Hepatocyte (in vitro differentiated cells): ENCODE data around the gene SLC22A12. TPM values are rescaled to one million over a fixed set of nuclear protein-coding genes. Genes with fewer than 3 reads are reported as not detected.

Experiments
- DNase-seq: peaks from one replicate; pipeline ENCODE4 v3.0.0-alpha.2; 2016; ENCODE audit warnings: low spot score
- H2AFZ ChIP-seq: fragments of 200-600 bp; sonication (generic); 2 replicates; pipeline ENCODE4 v1.6.0; 2016; ENCODE audit warnings: antibody characterized with exemption, mild to moderate bottlenecking
- H3K27ac ChIP-seq: fragments of 200-600 bp; sonication (generic); 2 replicates; pipeline ENCODE4 v1.5.1; 2016; ENCODE audit warnings: mild to moderate bottlenecking
- H3K27me3 ChIP-seq: fragments of 200-600 bp; sonication (generic); 2 replicates; pipeline ENCODE4 v1.6.1; 2016
- H3K36me3 ChIP-seq: fragments of 200-600 bp; sonication (generic); replicated peaks from 2 replicates; pipeline ENCODE4 v1.5.1; 2016; ENCODE audit warnings: low read depth; ENCODE audit not compliant: insufficient read depth
- H3K4me1 ChIP-seq: fragments of 200-600 bp; sonication (generic); 2 replicates; pipeline ENCODE4 v1.5.1; 2016; ENCODE audit warnings: mild to moderate bottlenecking, moderate library complexity; ENCODE audit not compliant: insufficient read depth
- H3K4me2 ChIP-seq: fragments of 200-600 bp; sonication (generic); 2 replicates; pipeline ENCODE4 v1.6.0; 2016
- H3K4me3 ChIP-seq: fragments of 200-600 bp; sonication (generic); 2 replicates; pipeline ENCODE4 v1.5.1; 2016; ENCODE audit warnings: mild to moderate bottlenecking
- H3K79me2 ChIP-seq: fragments of 200-600 bp; sonication (generic); 2 replicates; pipeline ENCODE4 v1.6.0; 2017; ENCODE audit warnings: mild to moderate bottlenecking
- H3K9me2 ChIP-seq: fragments of 200-600 bp; sonication (generic); replicated peaks from 2 replicates; pipeline ENCODE4 v1.6.0; 2017; ENCODE audit warnings: mild to moderate bottlenecking; ENCODE audit not compliant: insufficient read depth
- H3K9me3 ChIP-seq: fragments of 200-600 bp; sonication (generic); 2 replicates; pipeline ENCODE4 v1.5.1; 2016; ENCODE audit warnings: low read depth, mild to moderate bottlenecking
- H4K20me1 ChIP-seq: fragments of 200-600 bp; sonication (generic); 2 replicates; pipeline ENCODE4 v1.6.0; 2016; ENCODE audit warnings: mild to moderate bottlenecking; ENCODE audit not compliant: insufficient read depth, poor library complexity, severe bottlenecking
- EZH2 ChIP-seq: fragments of 200-600 bp; sonication (generic); IDR thresholded peaks from 2 replicates; pipeline ENCODE4 v1.6.1; 2016; ENCODE audit warnings: antibody characterized with exemption, mild to moderate bottlenecking, borderline replicate concordance
- EZH2phosphoT487 ChIP-seq: fragments of 200-600 bp; sonication (generic); IDR thresholded peaks from one replicate; pipeline ENCODE4 v1.6.1; 2018; ENCODE audit warnings: antibody characterized with exemption, mild to moderate bottlenecking, low read depth, moderate library complexity; ENCODE audit not compliant: unreplicated experiment, severe bottlenecking
- WGBS: methylation state at CpG from one replicate; pipeline ENCODE4 v1.1.6; 2016; ENCODE audit warnings: low lambda C conversion rate; ENCODE audit errors: missing lambda C conversion rate; 5-methylcytosine and 5-hydroxymethylcytosine counted together
- polyA plus RNA-seq: library from polyadenylated mRNA; unstranded; fragments of >200 nt; fragmentation: Nextera tagmentation; extraction: Ambion mirVana; gene quantifications from 2 replicates; pipeline ENCODE4 v1.2.1, GENCODE V29; 2016
- total RNA-seq: library from RNA; depleted of rRNA; stranded (reverse); fragments of >200 nt; gene quantifications from 2 replicates; pipeline ENCODE4 v1.2.3, GENCODE V29; 2014
- TF ChIP-seq, protein P1 (sequence below): fragments of 200-600 bp; sonication (generic); IDR thresholded peaks from 2 replicates; pipeline ENCODE4 v1.5.1; 2016; ENCODE audit warnings: antibody characterized with exemption, mild to moderate bottlenecking; ENCODE audit not compliant: poor library complexity

Gene SLC22A12
- total and polyA plus RNA-seq, 2 experiments from 2014 or later, result 0.11 TPM; not detected in 1

DNA sequence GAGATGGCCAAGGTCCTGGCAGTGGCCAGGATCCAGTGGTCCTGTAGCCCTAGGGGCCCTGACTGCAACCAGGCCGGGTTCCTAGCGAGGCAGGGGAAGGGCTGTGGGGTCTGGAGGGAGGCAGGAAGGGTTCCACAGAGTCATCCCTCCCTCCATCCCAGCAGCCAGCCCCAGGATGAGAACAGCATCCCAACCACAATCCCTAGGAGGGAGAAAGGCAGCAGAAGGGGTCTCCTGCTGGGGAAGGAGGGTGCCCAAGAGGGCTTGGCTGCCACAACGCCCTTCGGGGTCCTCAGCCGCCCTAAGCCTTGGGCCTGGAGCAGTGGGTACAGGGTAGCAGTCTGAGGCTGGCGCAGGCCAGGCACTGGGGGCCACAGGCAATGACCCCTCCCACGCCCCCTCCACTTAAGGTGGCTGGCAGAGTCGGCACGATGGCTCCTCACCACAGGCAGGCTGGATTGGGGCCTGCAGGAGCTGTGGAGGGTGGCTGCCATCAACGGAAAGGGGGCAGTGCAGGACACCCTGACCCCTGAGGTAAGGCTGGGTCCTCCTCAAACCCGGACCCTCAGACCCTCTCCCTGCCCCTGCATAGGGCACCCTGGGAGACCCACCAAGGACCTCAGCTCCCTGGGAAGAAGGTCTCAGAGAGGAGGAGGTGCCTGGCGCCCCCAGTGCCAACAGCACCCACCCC lies 7.2 kb downstream of the SLC22A12 start:
- Histone ChIP-seq H3K4me2 (no peak overlapping the region), H3K27me3 (no peaks in the 10 kb centered on the region), H3K79me2 (no peaks in the 10 kb centered on the region), H3K4me3 (no peak overlapping the region), H4K20me1 (no peaks in the 10 kb centered on the region), H2AFZ (no peak overlapping the region), H3K27ac (no peak overlapping the region), H3K36me3 (no peaks in the 10 kb centered on the region), H3K9me3 (no peaks in the 10 kb centered on the region), H3K9me2 (no peaks in the 10 kb centered on the region), H3K4me1 (no peaks in the 10 kb centered on the region)
- TF ChIP-seq EZH2phosphoT487, result no peak
- TF ChIP-seq, protein P1, sequence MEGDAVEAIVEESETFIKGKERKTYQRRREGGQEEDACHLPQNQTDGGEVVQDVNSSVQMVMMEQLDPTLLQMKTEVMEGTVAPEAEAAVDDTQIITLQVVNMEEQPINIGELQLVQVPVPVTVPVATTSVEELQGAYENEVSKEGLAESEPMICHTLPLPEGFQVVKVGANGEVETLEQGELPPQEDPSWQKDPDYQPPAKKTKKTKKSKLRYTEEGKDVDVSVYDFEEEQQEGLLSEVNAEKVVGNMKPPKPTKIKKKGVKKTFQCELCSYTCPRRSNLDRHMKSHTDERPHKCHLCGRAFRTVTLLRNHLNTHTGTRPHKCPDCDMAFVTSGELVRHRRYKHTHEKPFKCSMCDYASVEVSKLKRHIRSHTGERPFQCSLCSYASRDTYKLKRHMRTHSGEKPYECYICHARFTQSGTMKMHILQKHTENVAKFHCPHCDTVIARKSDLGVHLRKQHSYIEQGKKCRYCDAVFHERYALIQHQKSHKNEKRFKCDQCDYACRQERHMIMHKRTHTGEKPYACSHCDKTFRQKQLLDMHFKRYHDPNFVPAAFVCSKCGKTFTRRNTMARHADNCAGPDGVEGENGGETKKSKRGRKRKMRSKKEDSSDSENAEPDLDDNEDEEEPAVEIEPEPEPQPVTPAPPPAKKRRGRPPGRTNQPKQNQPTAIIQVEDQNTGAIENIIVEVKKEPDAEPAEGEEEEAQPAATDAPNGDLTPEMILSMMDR, result no peak
- no peak for TF ChIP-seq EZH2
- DNase-seq, result no peak
- WGBS, result 90% methylated on average over 12 of the region's 12 CpGs

DNA sequence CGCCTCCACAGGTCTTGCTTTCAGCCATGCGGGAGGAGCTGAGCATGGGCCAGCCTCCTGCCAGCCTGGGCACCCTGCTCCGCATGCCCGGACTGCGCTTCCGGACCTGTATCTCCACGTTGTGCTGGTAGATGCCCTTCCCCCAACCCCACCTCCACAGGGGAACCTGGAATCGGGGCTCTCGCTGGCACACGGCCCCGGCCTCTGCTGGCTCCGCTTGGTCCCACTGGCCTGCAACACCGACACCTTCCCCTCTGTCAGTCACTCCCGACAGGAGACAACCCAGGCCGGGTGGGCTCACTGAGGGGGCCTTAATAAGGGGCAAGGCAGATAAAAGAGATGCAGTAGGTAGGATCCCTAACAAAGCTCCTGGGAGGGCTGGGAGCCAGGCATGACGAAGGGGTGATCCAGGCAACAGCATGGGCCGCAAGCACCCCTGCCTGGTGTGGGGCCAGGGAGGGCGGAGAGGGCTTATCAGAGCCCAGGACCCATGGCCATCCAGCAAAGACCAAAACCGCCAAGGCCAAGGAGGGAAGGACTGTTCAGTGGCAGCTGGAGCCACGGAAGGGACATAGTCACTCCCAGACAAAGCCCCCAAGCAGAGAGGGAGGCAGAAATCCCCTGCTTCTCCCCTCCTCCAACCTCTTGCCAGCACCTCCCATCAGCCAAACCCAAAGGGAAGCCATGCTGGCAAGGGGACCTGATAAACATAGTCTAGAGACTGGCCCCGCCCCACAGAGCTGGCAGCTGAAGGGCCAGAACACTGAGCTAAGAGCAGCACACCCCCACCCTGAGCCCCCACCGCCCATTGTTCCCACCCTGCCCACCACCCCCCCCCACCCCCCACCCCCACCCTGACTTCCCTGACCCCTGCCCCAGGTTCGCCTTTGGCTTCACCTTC lies 8.0 kb downstream of the SLC22A12 start:
- TF ChIP-seq EZH2, result no peak
- TF ChIP-seq, protein P1, result no peak
- TF ChIP-seq EZH2phosphoT487, result no peak
- no peak overlapping the region for H3K4me2 ChIP-seq
- no peaks in the 10 kb centered on the region for H4K20me1 ChIP-seq
- H3K4me3 ChIP-seq, result no peak overlapping the region
- H2AFZ ChIP-seq, result no peak overlapping the region
- H3K4me1 ChIP-seq, result no peaks in the 10 kb centered on the region
- H3K9me2 ChIP-seq, result no peaks in the 10 kb centered on the region
- no peaks in the 10 kb centered on the region for H3K36me3 ChIP-seq
- H3K27ac ChIP-seq, result no peak overlapping the region
- no peaks in the 10 kb centered on the region for H3K9me3 ChIP-seq
- H3K27me3 ChIP-seq, result no peaks in the 10 kb centered on the region
- no peak for DNase-seq
- no peaks in the 10 kb centered on the region for H3K79me2 ChIP-seq
- WGBS, result 89% methylated on average over 21 of the region's 23 CpGs

GRCh38 chr11:64599698-64600211 lies 8.7 kb downstream of the SLC22A12 start:
- Histone ChIP-seq H3K4me3 (no peak overlapping the region), H3K9me3 (no peaks in the 10 kb centered on the region), H3K79me2 (no peaks in the 10 kb centered on the region), H3K4me2 (no peak overlapping the region), H3K36me3 (no peaks in the 10 kb centered on the region), H2AFZ (no peak overlapping the region), H3K4me1 (no peaks in the 10 kb centered on the region), H3K9me2 (no peaks in the 10 kb centered on the region), H3K27ac (no peak overlapping the region), H4K20me1 (no peaks in the 10 kb centered on the region), H3K27me3 (no peaks in the 10 kb centered on the region)
- TF ChIP-seq EZH2 (no peak), EZH2phosphoT487 (no peak)
- TF ChIP-seq, protein P1, result no peak
- WGBS, result 96% methylated on average over 17 of the region's 17 CpGs
- no peak for DNase-seq
